BJ (cell line): ENCODE results near the gene METTL1. TPM values are rescaled to one million over a fixed set of nuclear protein-coding genes. Genes with fewer than 3 reads are reported as not detected.

Experiments used
- CTCF ChIA-PET: fragments of 350-600 bp; formaldehyde crosslinking; extraction: SDS; loops from one replicate; lab custom pipeline; 2021; ENCODE audit warnings: antibody characterized with exemption, inconsistent platforms; lab: Yijun Ruan, JAX
- POLR2A ChIA-PET: fragments of 300-600 bp; sonication (Branson Sonifier 250); formaldehyde crosslinking; extraction: SDS; loops from one replicate; lab custom pipeline; 2021; ENCODE audit warnings: antibody characterized with exemption; lab: Charles Lee
- DNase-seq: peaks from one replicate; pipeline ENCODE4 v3.0.0-alpha.2; 2011; ENCODE audit warnings: low read depth
- H3K27me3 ChIP-seq: 2 replicates; pipeline ENCODE4 v1.6.0; 2011; ENCODE audit warnings: low read length; ENCODE audit not compliant: control insufficient read depth, insufficient read depth
- H3K36me3 ChIP-seq: 2 replicates; pipeline ENCODE4 v1.5.1; 2011; ENCODE audit warnings: low read length; ENCODE audit not compliant: control insufficient read depth, insufficient read depth
- H3K4me3 ChIP-seq: 2 replicates; pipeline ENCODE4 v1.5.1; 2011; ENCODE audit warnings: low read depth, mild to moderate bottlenecking, control low read depth, low read length
- CTCF ChIP-seq: IDR thresholded peaks from 2 replicates; pipeline ENCODE4 v1.5.1; 2011; ENCODE audit warnings: low read depth, mild to moderate bottlenecking, control low read depth, inconsistent platforms, low read length, moderate library complexity; ENCODE audit not compliant: insufficient read depth
- polyA plus RNA-seq: library from polyadenylated mRNA; depleted of rRNA; stranded (reverse); fragments of >200 nt; gene quantifications from 2 replicates; pipeline ENCODE4 v1.2.3, GENCODE V29; 2011

The METTL1 gene
- polyA plus RNA-seq, 1 experiment: 42.8 TPM

- H3K4me3 ChIP-seq: no peak overlapping the region
- no peak for TF ChIP-seq CTCF
- POLR2A ChIA-PET: no interaction called here
- H3K36me3 ChIP-seq: peaks cover 6% of the 10 kb centered on the region
- DNase-seq: no peak
- CTCF ChIA-PET: interaction anchor here (1.0 to 1.2 kb wide), 2 partner anchors 22 to 28 kb away, joined by 3 to 4 read pairs; partner anchors contain the start of gene CDK4
- H3K27me3 ChIP-seq: no peaks in the 10 kb centered on the region
Observed at GRCh38 chr12:57780284-57780897, 8.5 kb upstream of the METTL1 start.

GRCh38 chr12:57779736-57780135 is 7.8 kb upstream of the METTL1 start:
- no peak for DNase-seq
- Histone ChIP-seq H3K36me3 (peaks cover 6% of the 10 kb centered on the region), H3K4me3 (no peak overlapping the region), H3K27me3 (no peaks in the 10 kb centered on the region)
- ChIA-PET CTCF (interaction anchor here (1.0 to 1.2 kb wide), 2 partner anchors 23 to 28 kb away, joined by 3 to 4 read pairs; partner anchors contain the start of gene CDK4), POLR2A (no interaction called here)
- no peak for TF ChIP-seq CTCF

- Histone ChIP-seq H3K4me3 (no peak overlapping the region), H3K36me3 (peaks cover 6% of the 10 kb centered on the region), H3K27me3 (no peaks in the 10 kb centered on the region)
- DNase-seq: no peak
- CTCF ChIA-PET: no interaction called here
- TF ChIP-seq CTCF: no peak
- POLR2A ChIA-PET: interaction anchor here (0.8 kb wide), 1 partner anchor 16 kb away, joined by 4 read pairs; no protein-coding TSS in a partner anchor
Observed at GRCh38 chr12:57777911-57778310, 6.0 kb upstream of the METTL1 start.

- POLR2A ChIA-PET: no interaction called here
- Histone ChIP-seq H3K27me3 (no peaks in the 10 kb centered on the region), H3K4me3 (no peak overlapping the region), H3K36me3 (peaks cover 6% of the 10 kb centered on the region)
- no peak for TF ChIP-seq CTCF
- DNase-seq: no peak
- CTCF ChIA-PET: interaction anchor here (1.2 kb wide), 1 partner anchor 120 kb away, joined by 3 read pairs; no protein-coding TSS in a partner anchor
Observed at GRCh38 chr12:57777367-57777766, 5.5 kb upstream of the METTL1 start.

GRCh38 chr12:57776247-57776587 is 4.3 kb upstream of the METTL1 start:
- Histone ChIP-seq H3K27me3 (no peaks in the 10 kb centered on the region), H3K4me3 (no peak overlapping the region), H3K36me3 (peaks cover 6% of the 10 kb centered on the region)
- ChIA-PET POLR2A (no interaction called here), CTCF (no interaction called here)
- no peak for TF ChIP-seq CTCF
- no peak for DNase-seq
